Lower leg skin (tissue), 4 donors: ENCODE measurements around the gene CASR. TPM values are rescaled to one million over a fixed set of nuclear protein-coding genes. Genes with fewer than 3 reads are reported as not detected.

ENCODE experiments used
- DNase-seq, 2 donors: peaks; one replicate each; pipeline ENCODE4 v3.0.0-alpha.2; 2019; ENCODE audit warnings: low spot score in 2 of 2
- H3K4me3 ChIP-seq: fragments of 200-600 bp; sonication (generic); 2 replicates; pipeline ENCODE4 v1.5.1; 2017; ENCODE audit warnings: mild to moderate bottlenecking, low read depth; ENCODE audit not compliant: poor library complexity, severe bottlenecking
- CTCF ChIP-seq, 3 donors: fragments of 450-650 bp; IDR thresholded peaks; one replicate each; pipeline ENCODE4 v1.5.1; 2016; ENCODE audit warnings: antibody characterized with exemption in 3 of 3, mild to moderate bottlenecking in 3 of 3, moderate library complexity in 2 of 3
- POLR2A ChIP-seq, 2 donors: fragments of 450-650 bp; IDR thresholded peaks; one replicate each; pipeline ENCODE4 v1.6.1; 2016 to 2017; ENCODE audit warnings: antibody characterized with exemption in 2 of 2, mild to moderate bottlenecking in 1 of 2, moderate library complexity in 1 of 2
- WGBS, 2 donors: methylation state at CpG; one replicate each; pipeline ENCODE4 v1.1.5; 2018; 5-methylcytosine and 5-hydroxymethylcytosine counted together
- intact Hi-C: fragments of 100-400 bp; cut with DNase I; formaldehyde crosslinking; loops from one replicate; pipeline ENCODE4 v1.15.0; 2023; ENCODE audit warnings: low total_unique reads
- total RNA-seq, 4 donors: library from RNA; depleted of rRNA; stranded (reverse); fragments of >200 nt; gene quantifications; one replicate each; pipeline ENCODE4 v1.1.0, GENCODE V29; 2016

Gene CASR
- total RNA-seq, 4 donors from 2014 or later, result not detected

- DNase-seq, result no peak
- TF ChIP-seq CTCF (IDR thresholded peaks at IDR 0.05) (no peak), POLR2A (IDR thresholded peaks at IDR 0.05) (no peak)
- WGBS, 2 donors, result 40 to 58% methylated on average over 2 of the region's 2 CpGs
- intact Hi-C loops, result no loop called here
- no peak overlapping the region for H3K4me3 ChIP-seq
These were observed 135.2 kb downstream of the CASR start for GRCh38 chr3:122318620-122319019.

- TF ChIP-seq POLR2A (IDR thresholded peaks at IDR 0.05) (no peak), CTCF (IDR thresholded peaks at IDR 0.05) (no peak)
- intact Hi-C loops, result no loop called here
- no peak overlapping the region for H3K4me3 ChIP-seq
- 59 to 71% methylated on average over 5 of the region's 5 CpGs for WGBS, 2 donors
- DNase-seq, result no peak
These were observed 138.9 kb downstream of the CASR start for GRCh38 chr3:122322095-122323075.

- no peak within 1 kb of the TSS for H3K4me3 ChIP-seq
- DNase-seq, result no peak
- TF ChIP-seq CTCF (IDR thresholded peaks at IDR 0.05) (no peak), POLR2A (IDR thresholded peaks at IDR 0.05) (no peak)
- intact Hi-C loops, result no loop called here
- 30 to 37% methylated on average over 6 of the region's 6 CpGs for WGBS, 2 donors
These were observed 141.4 kb downstream of the CASR start, which contains the start of gene CSTA for GRCh38 chr3:122324871-122325323. Gene CSTA, plus strand, starts transcription at chr3:122325248. Its CDS starts 45 bp downstream, at chr3:122325293.

GRCh38 chr3:122325769-122326168, 142.3 kb downstream of the CASR start:
- TF ChIP-seq POLR2A (IDR thresholded peaks at IDR 0.05) (no peak), CTCF (IDR thresholded peaks at IDR 0.05) (no peak)
- no peak overlapping the region for H3K4me3 ChIP-seq
- no peak for DNase-seq
- WGBS, 2 donors, result 90 to 96% methylated on average over 3 of the region's 3 CpGs
- intact Hi-C loops, result no loop called here

GRCh38 chr3:122331886-122332285, 148.4 kb downstream of the CASR start:
- no peak for TF ChIP-seq POLR2A (IDR thresholded peaks at IDR 0.05)
- no peak for TF ChIP-seq CTCF (IDR thresholded peaks at IDR 0.05)
- H3K4me3 ChIP-seq, result no peak overlapping the region
- intact Hi-C loops, result no loop called here
- WGBS, 2 donors, result 74 to 81% methylated on average over 4 of the region's 4 CpGs
- no peak for DNase-seq
